Fibroblast of villous mesenchyme (primary cell): ENCODE measurements around the gene TBRG1. TPM values are rescaled to one million over a fixed set of nuclear protein-coding genes. Genes with fewer than 3 reads are reported as not detected.

Source experiments
- DNase-seq: peaks from one replicate; pipeline ENCODE4 v3.0.0-alpha.2; 2010; ENCODE audit warnings: low read depth
- H3K4me3 ChIP-seq: 2 replicates; pipeline ENCODE4 v1.5.1; 2011; ENCODE audit warnings: low read depth, mild to moderate bottlenecking, low read length
- CTCF ChIP-seq: IDR thresholded peaks from 2 replicates; pipeline ENCODE4 v1.5.1; 2012; ENCODE audit warnings: low read depth, mild to moderate bottlenecking, low read length; ENCODE audit not compliant: insufficient read depth
- total RNA-seq: library from RNA; depleted of rRNA; stranded (reverse); fragments of >200 nt; gene quantifications from 2 replicates; pipeline ENCODE4 v1.2.3, GENCODE V29; 2012

Gene TBRG1
- total RNA-seq, 1 donor: 24.2 TPM

GRCh38 chr11:124629961-124630360 is 7.3 kb downstream of the TBRG1 start:
- DNase-seq: no peak
- no peak overlapping the region for H3K4me3 ChIP-seq
- TF ChIP-seq CTCF: no peak

GRCh38 chr11:124633355-124633754 is 10.7 kb downstream of the TBRG1 start:
- TF ChIP-seq CTCF: peak; percentile 36
- no peak for DNase-seq

GRCh38 chr11:124635932-124636331 is 13.3 kb downstream of the TBRG1 start:
- no peak for DNase-seq
- no peak overlapping the region for H3K4me3 ChIP-seq
- no peak for TF ChIP-seq CTCF

More at GRCh38 chr11:124633355-124633754, 10.7 kb downstream of the TBRG1 start:
- H3K4me3 ChIP-seq: no peak overlapping the region

GRCh38 chr11:124638500-124638899 is 15.8 kb downstream of the TBRG1 start:
- no peak overlapping the region for H3K4me3 ChIP-seq
- DNase-seq: no peak
- TF ChIP-seq CTCF: no peak

GRCh38 chr11:124639186-124639585 is 16.5 kb downstream of the TBRG1 start:
- no peak for TF ChIP-seq CTCF
- no peak overlapping the region for H3K4me3 ChIP-seq

GRCh38 chr11:124640666-124641065 is 18.0 kb downstream of the TBRG1 start:
- TF ChIP-seq CTCF: no peak
- no peak for DNase-seq

More at GRCh38 chr11:124639186-124639585, 16.5 kb downstream of the TBRG1 start:
- DNase-seq: no peak

GRCh38 chr11:124642628-124643027 is 20.0 kb downstream of the TBRG1 start:
- no peak for TF ChIP-seq CTCF
- no peak overlapping the region for H3K4me3 ChIP-seq
- DNase-seq: no peak

More at GRCh38 chr11:124640666-124641065, 18.0 kb downstream of the TBRG1 start:
- no peak overlapping the region for H3K4me3 ChIP-seq
